Measurements from ENCODE around the gene NLE1. TPM values are rescaled to one million over a fixed set of nuclear protein-coding genes. Genes with fewer than 3 reads are reported as not detected.

Gene NLE1
- polyA plus RNA-seq, 2 of the 4 experiments (the other 2 are of a cell fraction), result 19.3 to 29.7 TPM

DNA sequence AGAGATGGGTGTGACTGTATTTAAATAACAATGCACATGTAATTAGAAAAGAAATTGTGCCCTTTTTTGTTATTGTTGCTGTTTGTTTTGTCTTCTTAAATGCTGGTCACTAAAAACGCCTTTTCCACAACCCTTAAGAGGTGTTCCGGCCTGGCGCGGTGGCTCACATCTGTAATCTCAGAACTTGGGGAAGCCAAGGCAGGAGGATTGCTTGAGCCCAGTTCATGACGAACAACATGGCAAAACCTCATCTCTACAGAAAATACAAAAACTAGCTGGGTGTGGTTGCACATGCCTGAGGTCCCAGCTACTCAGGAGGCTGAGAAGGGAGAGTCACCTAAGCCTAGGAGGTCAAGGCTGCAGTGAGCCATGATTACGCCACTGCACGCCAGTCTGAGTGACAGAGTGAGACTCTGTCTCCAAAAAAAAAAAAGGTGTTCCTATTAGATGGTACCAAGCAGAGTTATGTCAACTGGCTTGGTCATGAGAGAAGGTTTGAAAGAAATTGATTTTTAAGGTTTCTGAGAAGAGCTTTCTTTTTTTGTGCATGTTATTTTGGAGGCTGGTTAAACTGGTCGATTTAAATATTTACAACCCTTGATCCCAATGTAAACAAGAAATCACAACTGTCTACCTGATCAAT is 55.1 kb downstream of the NLE1 start (continued):
- TF ChIP-seq, protein P1, sequence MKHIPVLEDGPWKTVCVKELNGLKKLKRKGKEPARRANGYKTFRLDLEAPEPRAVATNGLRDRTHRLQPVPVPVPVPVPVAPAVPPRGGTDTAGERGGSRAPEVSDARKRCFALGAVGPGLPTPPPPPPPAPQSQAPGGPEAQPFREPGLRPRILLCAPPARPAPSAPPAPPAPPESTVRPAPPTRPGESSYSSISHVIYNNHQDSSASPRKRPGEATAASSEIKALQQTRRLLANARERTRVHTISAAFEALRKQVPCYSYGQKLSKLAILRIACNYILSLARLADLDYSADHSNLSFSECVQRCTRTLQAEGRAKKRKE (CRISPR knock-in tag; IDR thresholded peaks at IDR 0.05; ENCODE audit: low read depth), result peak; percentile 61; the same call in 1 of the 2 replicates
- TF ChIP-seq HOXB5 (CRISPR knock-in tag; IDR thresholded peaks at IDR 0.05) (0 out of 2 replicates have a peak, but pooled peaks have one; percentile 24), CBX8 (IDR thresholded peaks at IDR 0.05) (no peak), FOXS1 (CRISPR knock-in tag; IDR thresholded peaks at IDR 0.05) (peak; percentile 52; the same call in 1 of the 2 replicates), RCOR1 (IDR thresholded peaks at IDR 0.05; ENCODE audit: low read depth, low read length) (no peak), CEBPB (IDR thresholded peaks at IDR 0.05) (peak in 1 of 2 experiments; percentile 83; a peak in 2 of 4 replicates), HOXA7 (CRISPR knock-in tag; IDR thresholded peaks at IDR 0.05) (0 out of 2 replicates have a peak, but pooled peaks have one; percentile 39), MAFK (IDR thresholded peaks at IDR 0.05; ENCODE audit: partially characterized antibody) (no peak), EHF (CRISPR knock-in tag; IDR thresholded peaks at IDR 0.05) (peak; percentile 77; the same call in 1 of the 2 replicates)
- TF ChIP-seq, protein P2, sequence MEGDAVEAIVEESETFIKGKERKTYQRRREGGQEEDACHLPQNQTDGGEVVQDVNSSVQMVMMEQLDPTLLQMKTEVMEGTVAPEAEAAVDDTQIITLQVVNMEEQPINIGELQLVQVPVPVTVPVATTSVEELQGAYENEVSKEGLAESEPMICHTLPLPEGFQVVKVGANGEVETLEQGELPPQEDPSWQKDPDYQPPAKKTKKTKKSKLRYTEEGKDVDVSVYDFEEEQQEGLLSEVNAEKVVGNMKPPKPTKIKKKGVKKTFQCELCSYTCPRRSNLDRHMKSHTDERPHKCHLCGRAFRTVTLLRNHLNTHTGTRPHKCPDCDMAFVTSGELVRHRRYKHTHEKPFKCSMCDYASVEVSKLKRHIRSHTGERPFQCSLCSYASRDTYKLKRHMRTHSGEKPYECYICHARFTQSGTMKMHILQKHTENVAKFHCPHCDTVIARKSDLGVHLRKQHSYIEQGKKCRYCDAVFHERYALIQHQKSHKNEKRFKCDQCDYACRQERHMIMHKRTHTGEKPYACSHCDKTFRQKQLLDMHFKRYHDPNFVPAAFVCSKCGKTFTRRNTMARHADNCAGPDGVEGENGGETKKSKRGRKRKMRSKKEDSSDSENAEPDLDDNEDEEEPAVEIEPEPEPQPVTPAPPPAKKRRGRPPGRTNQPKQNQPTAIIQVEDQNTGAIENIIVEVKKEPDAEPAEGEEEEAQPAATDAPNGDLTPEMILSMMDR (IDR thresholded peaks at IDR 0.05), result no peak
- TF ChIP-seq, protein P3, sequence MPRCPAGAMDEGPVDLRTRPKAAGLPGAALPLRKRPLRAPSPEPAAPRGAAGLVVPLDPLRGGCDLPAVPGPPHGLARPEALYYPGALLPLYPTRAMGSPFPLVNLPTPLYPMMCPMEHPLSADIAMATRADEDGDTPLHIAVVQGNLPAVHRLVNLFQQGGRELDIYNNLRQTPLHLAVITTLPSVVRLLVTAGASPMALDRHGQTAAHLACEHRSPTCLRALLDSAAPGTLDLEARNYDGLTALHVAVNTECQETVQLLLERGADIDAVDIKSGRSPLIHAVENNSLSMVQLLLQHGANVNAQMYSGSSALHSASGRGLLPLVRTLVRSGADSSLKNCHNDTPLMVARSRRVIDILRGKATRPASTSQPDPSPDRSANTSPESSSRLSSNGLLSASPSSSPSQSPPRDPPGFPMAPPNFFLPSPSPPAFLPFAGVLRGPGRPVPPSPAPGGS (IDR thresholded peaks at IDR 0.05), result no peak
- TF ChIP-seq, protein P4, sequence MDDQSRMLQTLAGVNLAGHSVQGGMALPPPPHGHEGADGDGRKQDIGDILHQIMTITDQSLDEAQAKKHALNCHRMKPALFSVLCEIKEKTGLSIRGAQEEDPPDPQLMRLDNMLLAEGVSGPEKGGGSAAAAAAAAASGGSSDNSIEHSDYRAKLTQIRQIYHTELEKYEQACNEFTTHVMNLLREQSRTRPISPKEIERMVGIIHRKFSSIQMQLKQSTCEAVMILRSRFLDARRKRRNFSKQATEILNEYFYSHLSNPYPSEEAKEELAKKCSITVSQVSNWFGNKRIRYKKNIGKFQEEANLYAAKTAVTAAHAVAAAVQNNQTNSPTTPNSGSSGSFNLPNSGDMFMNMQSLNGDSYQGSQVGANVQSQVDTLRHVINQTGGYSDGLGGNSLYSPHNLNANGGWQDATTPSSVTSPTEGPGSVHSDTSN (IDR thresholded peaks at IDR 0.05), result no peak
- TF ChIP-seq, protein P5, sequence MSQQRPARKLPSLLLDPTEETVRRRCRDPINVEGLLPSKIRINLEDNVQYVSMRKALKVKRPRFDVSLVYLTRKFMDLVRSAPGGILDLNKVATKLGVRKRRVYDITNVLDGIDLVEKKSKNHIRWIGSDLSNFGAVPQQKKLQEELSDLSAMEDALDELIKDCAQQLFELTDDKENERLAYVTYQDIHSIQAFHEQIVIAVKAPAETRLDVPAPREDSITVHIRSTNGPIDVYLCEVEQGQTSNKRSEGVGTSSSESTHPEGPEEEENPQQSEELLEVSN (IDR thresholded peaks at IDR 0.05; ENCODE audit: borderline replicate concordance, low read depth), result no peak

DNA sequence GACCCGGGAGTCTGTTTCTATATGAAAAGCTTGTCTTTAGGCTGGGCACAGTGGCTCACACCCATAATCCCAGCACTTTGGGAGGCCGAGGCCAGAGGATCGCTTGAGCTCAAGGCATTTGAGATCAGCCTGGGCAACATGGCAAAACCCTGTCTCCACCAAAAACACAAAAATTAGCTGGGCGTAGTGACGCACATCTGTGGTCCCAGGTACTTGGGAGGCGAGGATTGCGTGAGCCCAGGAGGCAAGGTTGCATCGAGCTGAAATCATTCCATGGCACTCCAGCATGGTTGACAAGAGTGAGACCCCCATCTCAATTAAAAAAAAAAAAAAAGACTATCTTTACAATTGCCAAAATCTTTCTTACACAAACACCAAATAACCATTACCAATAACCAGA is 55.9 kb downstream of the NLE1 start:
- DNase-seq (ENCODE audit: low read depth in 1 of 2, low spot score in 1 of 2) (no peak), FAIRE-seq (no peak), ATAC-seq (no peak)
- ChIA-PET POLR2A (interaction anchor here (0.6 to 2.6 kb wide), 3 partner anchors 8 to 82 kb away, joined by 3 to 21 read pairs (median 4); partner anchors contain the start of gene RFFL), CTCF (interaction anchor here (0.8 to 2.8 kb wide), 13 partner anchors 11 to 718 kb away, joined by 3 to 17 read pairs (median 4); partner anchors contain the start of genes RAD51D and RFFL)
- Histone ChIP-seq H3K9me3 (no peaks in the 10 kb centered on the region), H3K27ac (peak overlapping the region; percentile 88 to 96), H3K4me2 (peak overlapping the region; percentile 90), H3K4me1 (peaks cover 71% of the 10 kb centered on the region), H3K4me3 (no peak overlapping the region)
- WGBS (ENCODE audit: missing lambda C conversion rate), result 90% methylated on average over 8 of the region's 8 CpGs
- TF ChIP-seq FOXS1 (CRISPR knock-in tag; IDR thresholded peaks at IDR 0.05) (no peak), FOSB (CRISPR knock-in tag; IDR thresholded peaks at IDR 0.05) (no peak), HDAC2 (IDR thresholded peaks at IDR 0.05) (no peak), MAFK (IDR thresholded peaks at IDR 0.05; ENCODE audit: partially characterized antibody) (no peak)
- TF ChIP-seq, protein P3 (IDR thresholded peaks at IDR 0.05), result no peak
- TF ChIP-seq, protein P1 (CRISPR knock-in tag; IDR thresholded peaks at IDR 0.05; ENCODE audit: low read depth), result no peak
